Glomerular endothelial cell (primary cell): ENCODE results near the gene DNAH10. TPM values are rescaled to one million over a fixed set of nuclear protein-coding genes. Genes with fewer than 3 reads are reported as not detected.

Experiments used
- DNase-seq: peaks from one replicate; pipeline ENCODE4 v3.0.0-alpha.2; 2011; ENCODE audit warnings: low read depth, low spot score; ENCODE audit errors: extremely low read depth
- total RNA-seq: library from RNA; depleted of rRNA; stranded (reverse); fragments of >200 nt; gene quantifications from 2 replicates; pipeline ENCODE4 v1.2.3, GENCODE V29; 2015

DNAH10 gene
- total RNA-seq, 1 donor from 2014 or later: not detected

DNA sequence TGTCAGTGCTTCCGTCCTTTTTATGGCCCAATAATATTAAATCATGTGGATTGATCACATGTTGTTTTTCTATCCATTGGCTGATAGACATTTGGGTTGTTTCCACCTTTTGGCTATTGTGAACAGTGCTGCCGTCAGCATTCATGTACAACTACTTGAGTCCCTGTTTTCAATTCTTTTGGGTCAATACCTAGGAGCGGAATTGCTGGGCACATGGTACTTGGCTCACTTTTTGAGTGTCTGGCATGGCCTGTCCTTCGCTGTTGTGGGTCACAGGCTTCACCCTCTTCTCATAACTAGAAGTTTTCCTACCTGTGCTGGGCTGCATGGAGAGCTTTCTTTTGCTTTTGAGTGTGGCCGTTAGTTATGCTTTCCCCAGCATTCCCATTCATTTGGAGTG lies 72.7 kb downstream of the DNAH10 start:
- no peak for DNase-seq

GRCh38 chr12:123836292-123836691 lies 74.2 kb downstream of the DNAH10 start:
- DNase-seq: no peak

DNA sequence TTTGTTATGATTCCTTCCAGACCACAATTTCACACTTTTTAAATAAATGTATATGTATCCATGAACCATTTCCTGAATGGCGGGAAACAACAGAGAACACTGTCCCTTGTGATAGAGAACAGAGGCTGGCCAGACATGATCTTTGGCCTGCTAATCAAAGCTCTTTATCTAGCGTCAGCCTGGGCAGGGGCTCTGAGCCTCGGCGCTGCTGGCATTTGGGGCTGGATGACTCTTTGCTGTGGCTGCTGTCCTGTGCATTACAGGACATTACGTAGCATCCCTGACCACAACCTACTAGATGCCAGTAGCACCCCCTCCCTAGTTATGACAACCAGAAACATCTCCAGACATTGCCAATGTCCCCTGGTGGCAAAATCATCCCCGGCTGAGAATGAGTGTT lies 77.7 kb downstream of the DNAH10 start:
- DNase-seq: no peak

- no peak for DNase-seq
These were observed 78.8 kb downstream of the DNAH10 start for GRCh38 chr12:123840765-123841425.

GRCh38 chr12:123843912-123844748 lies 82.0 kb downstream of the DNAH10 start:
- no peak for DNase-seq

DNA sequence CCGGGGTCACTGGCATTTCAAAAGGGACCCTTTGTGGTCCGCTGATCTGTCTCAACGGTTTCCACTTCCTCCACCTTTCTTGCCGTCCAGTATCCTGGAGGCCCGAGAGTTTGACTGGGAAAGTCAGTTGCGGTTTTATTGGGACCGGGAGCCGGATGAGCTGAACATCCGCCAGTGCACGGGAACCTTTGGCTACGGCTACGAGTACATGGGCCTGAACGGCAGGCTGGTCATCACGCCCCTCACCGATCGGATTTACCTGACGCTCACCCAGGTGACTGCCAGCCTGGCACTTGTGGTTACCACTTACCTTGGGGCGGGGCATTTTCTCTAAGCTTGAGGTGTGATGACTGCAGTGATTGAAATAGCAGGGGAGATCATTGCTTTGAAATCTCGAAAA lies 83.8 kb downstream of the DNAH10 start:
- DNase-seq: no peak

- DNase-seq: no peak
These were observed 84.2 kb downstream of the DNAH10 start for GRCh38 chr12:123846340-123846739.

- no peak for DNase-seq
These were observed 84.9 kb downstream of the DNAH10 start for GRCh38 chr12:123847019-123847418.

DNA sequence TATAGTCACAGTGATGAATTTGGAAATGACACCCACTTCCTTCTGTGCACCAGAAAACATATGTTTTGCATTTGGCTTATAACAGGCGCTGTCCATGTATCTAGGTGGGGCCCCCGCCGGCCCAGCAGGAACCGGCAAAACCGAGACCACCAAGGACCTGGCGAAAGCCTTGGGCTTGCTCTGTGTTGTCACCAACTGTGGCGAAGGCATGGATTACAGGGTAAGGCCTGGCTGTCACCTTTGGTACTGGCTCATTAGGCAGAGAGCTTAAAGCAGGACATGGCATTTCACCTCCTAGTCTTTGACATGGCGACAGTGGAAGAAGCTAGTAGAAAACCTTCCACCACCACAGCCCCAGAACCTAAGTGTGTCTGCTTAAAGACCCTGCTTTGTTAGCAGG lies 85.8 kb downstream of the DNAH10 start:
- DNase-seq: no peak

DNA sequence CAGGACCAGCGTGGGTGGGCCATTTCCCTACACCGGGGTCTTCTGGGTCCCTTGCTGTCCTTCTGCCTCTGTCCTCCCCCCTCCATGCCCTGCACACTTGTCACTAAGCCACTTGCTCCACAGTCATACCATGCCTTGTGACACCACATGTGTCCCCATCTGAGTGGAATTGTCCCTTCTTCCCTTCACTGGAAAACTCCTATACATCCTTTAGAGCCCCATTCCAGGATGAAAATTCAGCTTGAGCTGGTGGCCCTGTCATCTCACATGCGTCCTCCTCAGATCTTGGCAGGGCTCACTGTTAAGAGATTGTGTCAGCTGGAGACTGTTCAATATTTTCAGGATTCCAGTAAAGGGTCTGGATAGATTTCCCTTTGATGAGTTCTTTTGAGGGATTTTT lies 87.4 kb downstream of the DNAH10 start:
- DNase-seq: no peak

- DNase-seq: no peak
These were observed 88.4 kb downstream of the DNAH10 start for GRCh38 chr12:123850246-123851134.

DNA sequence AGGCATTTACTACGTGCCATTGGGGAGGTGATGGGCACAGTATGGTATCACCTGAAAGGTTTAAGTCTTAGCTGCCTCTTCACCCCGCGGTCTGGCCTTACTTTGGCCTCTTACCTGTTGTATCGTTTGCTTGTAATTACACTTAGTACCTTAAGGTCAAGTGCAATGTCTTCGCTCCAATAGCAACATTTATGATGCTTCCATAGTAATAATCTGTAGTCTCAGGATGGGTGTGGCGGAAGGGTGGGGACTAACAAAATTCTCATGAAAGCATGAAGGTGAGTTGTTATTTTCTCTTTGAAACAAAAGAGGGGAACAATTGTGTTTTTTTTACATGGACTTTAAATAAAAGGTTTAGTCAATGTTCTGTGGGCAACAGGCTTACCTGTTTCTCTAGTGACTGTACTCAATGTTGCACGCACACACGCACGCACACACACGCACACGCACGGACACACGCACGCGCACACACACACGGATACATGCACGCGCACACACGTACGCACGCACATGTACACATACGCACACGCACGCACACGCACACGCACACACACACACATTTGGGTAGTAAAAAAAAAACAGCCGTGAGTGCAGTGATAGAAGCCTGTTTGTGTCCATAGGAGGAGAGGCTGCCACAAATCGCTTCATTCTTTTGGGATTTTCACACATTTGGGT lies 91.4 kb downstream of the DNAH10 start:
- no peak for DNase-seq

- no peak for DNase-seq
These were observed 92.1 kb downstream of the DNAH10 start for GRCh38 chr12:123854232-123854631.

GRCh38 chr12:123854918-123855317 lies 92.8 kb downstream of the DNAH10 start:
- no peak for DNase-seq

DNA sequence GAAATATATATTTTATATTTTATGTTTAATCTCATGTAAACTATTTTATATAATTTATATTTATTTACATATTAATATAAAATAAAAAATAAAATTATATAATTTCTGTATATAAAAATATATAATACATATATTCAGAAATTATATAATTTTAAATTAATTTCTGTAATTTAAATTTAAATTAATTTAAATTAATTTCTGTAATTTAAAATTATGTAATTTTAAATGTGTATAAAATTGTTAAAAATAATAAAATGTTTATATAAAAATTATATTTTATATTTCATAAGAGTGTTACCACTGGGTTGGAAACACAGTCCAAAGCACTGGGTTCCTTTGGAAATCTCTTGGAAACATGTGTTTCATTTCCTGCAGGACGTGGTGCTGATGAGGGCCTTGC lies 94.6 kb downstream of the DNAH10 start:
- DNase-seq: no peak

- no peak for DNase-seq
These were observed 96.1 kb downstream of the DNAH10 start for GRCh38 chr12:123858176-123858575.

DNA sequence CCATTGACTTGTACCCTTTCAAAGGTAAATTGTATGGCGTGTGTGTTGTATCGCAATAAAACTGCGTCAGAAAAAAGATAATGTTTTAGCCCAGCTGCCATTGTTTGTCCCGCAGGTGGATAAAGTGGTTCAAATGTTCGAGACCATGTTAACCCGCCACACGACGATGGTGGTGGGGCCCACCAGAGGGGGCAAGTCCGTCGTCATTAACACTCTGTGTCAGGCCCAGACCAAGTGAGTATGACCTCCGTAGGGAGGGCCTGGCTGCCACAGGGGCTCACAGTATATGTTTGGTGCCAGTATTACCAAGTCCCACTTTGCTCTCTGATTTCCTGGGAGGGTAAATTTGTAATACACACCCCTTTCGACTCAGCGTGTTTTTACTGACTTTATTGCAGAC lies 96.9 kb downstream of the DNAH10 start:
- DNase-seq: no peak

DNA sequence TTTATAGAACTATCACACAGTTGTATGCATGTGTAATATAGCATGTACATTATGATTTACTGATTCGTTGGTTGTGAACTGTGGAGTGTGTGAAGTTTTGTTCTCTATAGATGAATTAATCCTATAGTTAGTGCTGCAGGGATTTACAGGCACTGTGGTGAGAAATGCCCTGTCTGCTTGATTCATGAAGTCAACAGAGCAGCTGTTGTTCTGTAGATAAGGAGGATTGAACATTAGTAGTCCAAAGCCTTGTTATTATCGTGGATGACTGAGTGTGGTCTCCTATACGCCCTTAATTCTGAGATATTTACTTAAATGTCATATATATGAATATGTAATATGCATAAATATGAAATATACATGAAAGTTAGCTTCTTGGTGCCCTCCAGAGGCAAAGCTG lies 98.3 kb downstream of the DNAH10 start:
- DNase-seq: no peak

GRCh38 chr12:123861392-123861791 lies 99.3 kb downstream of the DNAH10 start:
- DNase-seq: no peak

DNA sequence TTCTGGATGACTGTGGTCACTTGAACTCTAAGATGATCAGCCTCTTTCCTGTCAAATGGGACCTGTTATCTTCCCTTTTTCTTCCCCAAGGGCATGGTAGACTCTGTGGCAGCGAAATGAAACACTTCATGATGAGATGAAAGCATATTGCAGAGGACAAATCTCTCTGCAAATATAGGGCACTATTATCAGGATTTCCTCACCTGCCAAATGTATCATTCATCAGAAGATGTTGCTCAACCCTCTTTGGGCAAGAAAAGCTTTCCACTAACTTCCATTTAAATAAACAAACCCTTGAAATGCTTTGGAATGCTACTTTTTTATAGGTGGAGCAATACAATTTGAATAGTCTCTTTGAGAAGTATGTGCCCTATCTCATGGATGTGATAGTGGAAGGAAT lies 105.0 kb downstream of the DNAH10 start:
- no peak for DNase-seq

GRCh38 chr12:123868791-123869190 lies 106.7 kb downstream of the DNAH10 start:
- DNase-seq: no peak
